ENCODE results near the gene SULT1C2. TPM values are rescaled to one million over a fixed set of nuclear protein-coding genes. Genes with fewer than 3 reads are reported as not detected.

The SULT1C2 gene
- total and polyA plus RNA-seq, 9 of the 15 experiments (the other 6 are each of a cell fraction or from before 2014, with no cell fraction given), result 0.22 TPM; not detected in 8

DNA sequence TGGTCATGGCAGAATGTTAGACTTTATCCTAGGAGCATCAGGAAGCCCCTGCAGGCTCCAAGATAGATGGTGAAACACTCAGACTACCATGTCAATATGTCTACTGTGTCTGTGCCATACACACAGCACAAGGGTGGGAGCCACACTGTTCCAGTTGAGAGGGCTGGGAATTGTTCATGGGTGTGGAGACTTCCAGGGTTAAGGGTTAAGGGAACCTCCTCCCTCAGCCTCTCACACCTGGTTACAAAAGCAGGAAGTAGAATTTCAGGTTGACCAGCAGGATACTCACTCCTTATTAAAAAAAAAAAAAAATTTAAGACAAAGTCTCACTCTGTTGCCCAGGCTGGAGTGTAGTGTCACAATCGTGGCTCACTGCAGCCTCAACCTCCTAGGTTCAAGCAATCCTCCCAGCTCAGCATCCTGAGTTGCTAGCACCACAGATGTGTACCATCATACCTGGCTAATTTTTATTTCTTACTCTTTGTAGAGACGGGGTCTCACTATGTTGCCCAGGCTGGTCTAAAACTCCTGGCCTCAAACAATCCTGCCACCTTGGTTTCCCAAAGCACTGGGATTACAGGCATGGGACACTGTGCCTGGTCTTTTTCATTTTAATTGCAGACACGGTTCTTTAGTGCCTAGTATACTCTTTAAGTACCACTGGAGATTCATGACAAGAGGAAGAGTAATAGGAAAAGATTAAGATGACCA is 26.0 kb downstream of the SULT1C2 start:
- in situ Hi-C loops (cut with MboI) (no loop called here), intact Hi-C loops (cut with micrococcal nuclease) (no loop called here)
- peaks cover 0 to 8% of the 10 kb centered on the region in 2 experiments; a peak in 3 of 5 replicates for H3K4me1 ChIP-seq (replicated peaks in 1 of 2; ENCODE audit: control insufficient read depth in 2 of 2, insufficient read depth in 2 of 2, low read length in 2 of 2)
- DNase-seq (ENCODE audit: extremely low read depth in 1 of 4, low spot score in 3 of 4), result no peak
- no peak overlapping the region for H3K9ac ChIP-seq (ENCODE audit: insufficient read depth in 1 of 2, low read depth in 2 of 2, low read length in 2 of 2)
- H3K27me3 ChIP-seq (ENCODE audit: control insufficient read depth in 2 of 2, insufficient read depth in 2 of 2, low read length in 2 of 2), result peaks cover 7 to 16% of the 10 kb centered on the region in 2 experiments; a peak in 2 of 5 replicates
- POLR2A ChIA-PET, result no interaction called here
- H3K4me2 ChIP-seq (ENCODE audit: insufficient read depth, low read length), result no peak overlapping the region
- BruUV-seq (replicated peaks), result no TSS peak
- no peak for FAIRE-seq
- no peaks in the 10 kb centered on the region for H3K36me3 ChIP-seq (ENCODE audit: control insufficient read depth, insufficient read depth, low read length)
- no peak overlapping the region for H3K27ac ChIP-seq (ENCODE audit: extremely low read depth, low read depth, low read length)
- H2AFZ ChIP-seq (ENCODE audit: low read depth, low read length), result no peak overlapping the region
- H3K79me2 ChIP-seq (ENCODE audit: control insufficient read depth, insufficient read depth, low read length), result no peaks in the 10 kb centered on the region
- H3K9me3 ChIP-seq (replicated peaks; ENCODE audit: control insufficient read depth, insufficient read depth, low read depth, low read length), result no peaks in the 10 kb centered on the region
- WGBS (ENCODE audit: insufficient coverage, low coverage, missing lambda C conversion rate), result 4% methylated on average over 3 of the region's 3 CpGs
- no peak for TF ChIP-seq CREM (IDR thresholded peaks at IDR 0.05; ENCODE audit: low read depth)
- no peak for TF ChIP-seq NR1H2 (CRISPR knock-in tag; IDR thresholded peaks at IDR 0.05)
- TF ChIP-seq, protein P1, sequence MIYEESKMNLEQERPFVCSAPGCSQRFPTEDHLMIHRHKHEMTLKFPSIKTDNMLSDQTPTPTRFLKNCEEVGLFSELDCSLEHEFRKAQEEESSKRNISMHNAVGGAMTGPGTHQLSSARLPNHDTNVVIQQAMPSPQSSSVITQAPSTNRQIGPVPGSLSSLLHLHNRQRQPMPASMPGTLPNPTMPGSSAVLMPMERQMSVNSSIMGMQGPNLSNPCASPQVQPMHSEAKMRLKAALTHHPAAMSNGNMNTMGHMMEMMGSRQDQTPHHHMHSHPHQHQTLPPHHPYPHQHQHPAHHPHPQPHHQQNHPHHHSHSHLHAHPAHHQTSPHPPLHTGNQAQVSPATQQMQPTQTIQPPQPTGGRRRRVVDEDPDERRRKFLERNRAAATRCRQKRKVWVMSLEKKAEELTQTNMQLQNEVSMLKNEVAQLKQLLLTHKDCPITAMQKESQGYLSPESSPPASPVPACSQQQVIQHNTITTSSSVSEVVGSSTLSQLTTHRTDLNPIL (CRISPR knock-in tag; IDR thresholded peaks at IDR 0.05), result no peak
- TF ChIP-seq ZFP1 (CRISPR knock-in tag; IDR thresholded peaks at IDR 0.05), result no peak
- no peak for TF ChIP-seq ZBTB8A (IDR thresholded peaks at IDR 0.05; ENCODE audit: partially characterized antibody)
- no peak for TF ChIP-seq NONO (IDR thresholded peaks at IDR 0.05; ENCODE audit: low read depth in 2 of 2, low read length in 1 of 2)
- TF ChIP-seq TAF7 (tag; IDR thresholded peaks at IDR 0.05), result no peak
- TF ChIP-seq NRF1 (conservative IDR thresholded peaks at IDR 0.05 in 1 of 2, IDR thresholded peaks at IDR 0.05 in 1 of 2), result no peak
- TF ChIP-seq, protein P2, sequence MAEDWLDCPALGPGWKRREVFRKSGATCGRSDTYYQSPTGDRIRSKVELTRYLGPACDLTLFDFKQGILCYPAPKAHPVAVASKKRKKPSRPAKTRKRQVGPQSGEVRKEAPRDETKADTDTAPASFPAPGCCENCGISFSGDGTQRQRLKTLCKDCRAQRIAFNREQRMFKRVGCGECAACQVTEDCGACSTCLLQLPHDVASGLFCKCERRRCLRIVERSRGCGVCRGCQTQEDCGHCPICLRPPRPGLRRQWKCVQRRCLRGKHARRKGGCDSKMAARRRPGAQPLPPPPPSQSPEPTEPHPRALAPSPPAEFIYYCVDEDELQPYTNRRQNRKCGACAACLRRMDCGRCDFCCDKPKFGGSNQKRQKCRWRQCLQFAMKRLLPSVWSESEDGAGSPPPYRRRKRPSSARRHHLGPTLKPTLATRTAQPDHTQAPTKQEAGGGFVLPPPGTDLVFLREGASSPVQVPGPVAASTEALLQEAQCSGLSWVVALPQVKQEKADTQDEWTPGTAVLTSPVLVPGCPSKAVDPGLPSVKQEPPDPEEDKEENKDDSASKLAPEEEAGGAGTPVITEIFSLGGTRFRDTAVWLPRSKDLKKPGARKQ (CRISPR knock-in tag; IDR thresholded peaks at IDR 0.05), result no peak
- TF ChIP-seq NFE2 (IDR thresholded peaks at IDR 0.05; ENCODE audit: low read depth), result no peak
- TF ChIP-seq MBD2 (IDR thresholded peaks at IDR 0.05; ENCODE audit: borderline replicate concordance, low read depth), result no peak
- TF ChIP-seq CHD2 (IDR thresholded peaks at IDR 0.05; ENCODE audit: low read depth, low read length), result no peak
- no peak for TF ChIP-seq NCOR1 (IDR thresholded peaks at IDR 0.05)
- TF ChIP-seq, protein P3, sequence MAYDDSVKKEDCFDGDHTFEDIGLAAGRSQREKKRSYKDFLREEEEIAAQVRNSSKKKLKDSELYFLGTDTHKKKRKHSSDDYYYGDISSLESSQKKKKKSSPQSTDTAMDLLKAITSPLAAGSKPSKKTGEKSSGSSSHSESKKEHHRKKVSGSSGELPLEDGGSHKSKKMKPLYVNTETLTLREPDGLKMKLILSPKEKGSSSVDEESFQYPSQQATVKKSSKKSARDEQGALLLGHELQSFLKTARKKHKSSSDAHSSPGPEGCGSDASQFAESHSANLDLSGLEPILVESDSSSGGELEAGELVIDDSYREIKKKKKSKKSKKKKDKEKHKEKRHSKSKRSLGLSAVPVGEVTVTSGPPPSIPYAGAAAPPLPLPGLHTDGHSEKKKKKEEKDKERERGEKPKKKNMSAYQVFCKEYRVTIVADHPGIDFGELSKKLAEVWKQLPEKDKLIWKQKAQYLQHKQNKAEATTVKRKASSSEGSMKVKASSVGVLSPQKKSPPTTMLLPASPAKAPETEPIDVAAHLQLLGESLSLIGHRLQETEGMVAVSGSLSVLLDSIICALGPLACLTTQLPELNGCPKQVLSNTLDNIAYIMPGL (CRISPR knock-in tag; IDR thresholded peaks at IDR 0.05), result no peak
- no peak for TF ChIP-seq ZNF589 (CRISPR knock-in tag; IDR thresholded peaks at IDR 0.05; ENCODE audit: low read depth)
- no peak for TF ChIP-seq PHF21A (IDR thresholded peaks at IDR 0.05; ENCODE audit: borderline replicate concordance, low read depth)
- CTCF ChIA-PET (ENCODE audit: low intra/inter-chr PET ratio), result no interaction called here
- H4K20me1 ChIP-seq (replicated peaks; ENCODE audit: control insufficient read depth, insufficient read depth, low read length), result no peaks in the 10 kb centered on the region
- H3K9me1 ChIP-seq (ENCODE audit: control insufficient read depth, insufficient read depth, low read length), result no peaks in the 10 kb centered on the region
- H3K4me3 ChIP-seq, result no peak overlapping the region
- ATAC-seq, result no peak
